Body of pancreas (tissue), 4 donors: ENCODE measurements around the gene SLC6A8.
"Not testable (repeated sequence)": the region's sequence is repeated elsewhere in the genome, so short reads cannot be mapped to it uniquely, and the experiment has no call there.

ENCODE experiments used
- POLR2A ChIP-seq, 3 donors: fragments of 450-650 bp; IDR thresholded peaks; one replicate each; pipeline ENCODE4 v1.6.1; 2016; ENCODE audit warnings: antibody characterized with exemption in 3 of 3, mild to moderate bottlenecking in 2 of 3
- TF ChIP-seq, protein P1 (sequence below), 7 experiments: fragments of 450-650 bp in 4 of 7; fragments of 200-600 bp in 3 of 7; sonication (generic) in 3 of 7; IDR thresholded peaks; one replicate each; pipeline ENCODE4 v1.5.1; 2016 to 2019; ENCODE audit warnings: antibody characterized with exemption in 7 of 7

DNA sequence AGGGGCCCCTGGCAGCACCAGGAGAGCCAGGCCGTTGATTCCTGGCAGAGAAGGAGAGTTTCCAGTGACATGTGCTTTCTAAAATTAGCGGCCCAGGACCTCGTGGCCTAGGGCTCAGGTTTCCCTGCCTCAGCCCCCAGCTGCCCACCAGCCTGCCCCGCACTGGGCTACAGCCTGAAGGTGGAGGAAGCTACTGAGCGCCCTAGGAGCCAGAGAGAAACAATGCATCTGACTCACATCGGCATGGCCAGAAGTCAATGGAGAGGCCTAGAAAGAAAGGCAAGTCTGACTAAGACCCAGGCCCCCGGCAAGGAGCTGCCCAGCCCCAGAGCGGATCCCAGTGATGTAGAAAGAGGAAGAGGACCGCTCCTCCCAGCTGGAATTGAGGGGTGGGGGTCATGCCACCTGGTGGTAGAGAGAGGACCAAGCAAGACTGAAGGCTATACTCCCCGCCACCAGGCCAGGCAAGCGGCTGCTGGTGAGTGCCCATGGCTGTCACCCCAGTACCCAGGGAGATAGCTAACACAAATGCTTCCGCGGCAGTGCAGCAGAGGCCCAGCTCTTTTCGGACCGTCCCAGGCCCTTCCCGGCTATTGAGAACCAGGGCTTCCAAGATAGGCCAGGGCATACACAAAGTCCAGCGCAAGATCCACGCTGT lies 17.8 kb downstream of the SLC6A8 start:
- TF ChIP-seq, protein P1, sequence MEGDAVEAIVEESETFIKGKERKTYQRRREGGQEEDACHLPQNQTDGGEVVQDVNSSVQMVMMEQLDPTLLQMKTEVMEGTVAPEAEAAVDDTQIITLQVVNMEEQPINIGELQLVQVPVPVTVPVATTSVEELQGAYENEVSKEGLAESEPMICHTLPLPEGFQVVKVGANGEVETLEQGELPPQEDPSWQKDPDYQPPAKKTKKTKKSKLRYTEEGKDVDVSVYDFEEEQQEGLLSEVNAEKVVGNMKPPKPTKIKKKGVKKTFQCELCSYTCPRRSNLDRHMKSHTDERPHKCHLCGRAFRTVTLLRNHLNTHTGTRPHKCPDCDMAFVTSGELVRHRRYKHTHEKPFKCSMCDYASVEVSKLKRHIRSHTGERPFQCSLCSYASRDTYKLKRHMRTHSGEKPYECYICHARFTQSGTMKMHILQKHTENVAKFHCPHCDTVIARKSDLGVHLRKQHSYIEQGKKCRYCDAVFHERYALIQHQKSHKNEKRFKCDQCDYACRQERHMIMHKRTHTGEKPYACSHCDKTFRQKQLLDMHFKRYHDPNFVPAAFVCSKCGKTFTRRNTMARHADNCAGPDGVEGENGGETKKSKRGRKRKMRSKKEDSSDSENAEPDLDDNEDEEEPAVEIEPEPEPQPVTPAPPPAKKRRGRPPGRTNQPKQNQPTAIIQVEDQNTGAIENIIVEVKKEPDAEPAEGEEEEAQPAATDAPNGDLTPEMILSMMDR (IDR thresholded peaks at IDR 0.05): peak in 1 of 7 experiments; percentile 10
- not testable (repeated sequence) for TF ChIP-seq POLR2A (IDR thresholded peaks at IDR 0.05)
